OCI-LY1 (cell line): ENCODE measurements around the gene FAN1.
A peak's percentile ranks its signal among the peaks of the same experiment; 100 is the strongest.

Experiments
- H2AFZ ChIP-seq: fragments of 200-600 bp; sonication (generic), shearing (Covaris generic); 2 replicates; pipeline ENCODE4 v1.6.0; 2014; ENCODE audit warnings: antibody characterized with exemption, mild to moderate bottlenecking, low read length
- H3F3A ChIP-seq: fragments of 200-600 bp; sonication (generic), shearing (Covaris generic); 2 replicates; pipeline ENCODE4 v1.6.0; 2014; ENCODE audit warnings: mild to moderate bottlenecking, antibody characterized with exemption, low read length, moderate library complexity; ENCODE audit not compliant: insufficient read depth
- H3K27ac ChIP-seq: fragments of 200-600 bp; sonication (generic); 2 replicates; pipeline ENCODE4 v1.5.1; 2014; ENCODE audit warnings: low read length, mixed run types, mild to moderate bottlenecking, low read depth; ENCODE audit not compliant: poor library complexity, severe bottlenecking
- H3K27me3 ChIP-seq: fragments of 200-600 bp; sonication (generic); 2 replicates; pipeline ENCODE4 v1.6.0; 2014; ENCODE audit warnings: antibody characterized with exemption, mild to moderate bottlenecking, low read length, moderate library complexity; ENCODE audit not compliant: insufficient read depth
- H3K36me3 ChIP-seq: fragments of 200-600 bp; sonication (generic); 2 replicates; pipeline ENCODE4 v1.6.1; 2014; ENCODE audit warnings: mild to moderate bottlenecking, antibody characterized with exemption, low read length, moderate library complexity, mixed read lengths; ENCODE audit not compliant: insufficient read depth
- H3K4me1 ChIP-seq: fragments of 200-600 bp; sonication (generic); 2 replicates; pipeline ENCODE4 v1.5.1; 2014; ENCODE audit warnings: mild to moderate bottlenecking, low read length, moderate library complexity; ENCODE audit not compliant: insufficient read depth, severe bottlenecking
- H3K4me2 ChIP-seq: fragments of 200-600 bp; sonication (generic), shearing (Covaris generic); 2 replicates; pipeline ENCODE4 v1.6.1; 2014; ENCODE audit warnings: low read length
- H3K4me3 ChIP-seq: fragments of 200-600 bp; sonication (generic); 2 replicates; pipeline ENCODE4 v1.5.1; 2014; ENCODE audit warnings: low read length, low read depth, mild to moderate bottlenecking, mixed read lengths; ENCODE audit not compliant: poor library complexity, severe bottlenecking
- H3K79me2 ChIP-seq: fragments of 200-600 bp; shearing (Covaris generic); 2 replicates; pipeline ENCODE4 v1.6.1; 2016; ENCODE audit warnings: mixed run types, low read length, mixed read lengths; ENCODE audit not compliant: insufficient read depth
- H3K9ac ChIP-seq: fragments of 200-600 bp; sonication (generic), shearing (Covaris generic); 2 replicates; pipeline ENCODE4 v1.6.1; 2014; ENCODE audit warnings: mild to moderate bottlenecking, low read length, mixed read lengths
- H3K9me2 ChIP-seq: fragments of 200-600 bp; sonication (generic), shearing (Covaris generic); 2 replicates; pipeline ENCODE4 v1.6.1; 2014; ENCODE audit warnings: low read depth, mild to moderate bottlenecking, low read length, mixed read lengths
- H3K9me3 ChIP-seq: fragments of 200-600 bp; shearing (Covaris generic); 2 replicates; pipeline ENCODE4 v1.6.1; 2014; ENCODE audit warnings: low read length, mixed read lengths
- H4K20me1 ChIP-seq: fragments of 200-600 bp; sonication (generic), shearing (Covaris generic); 2 replicates; pipeline ENCODE4 v1.6.0; 2016; ENCODE audit warnings: mild to moderate bottlenecking, low read length; ENCODE audit not compliant: insufficient read depth
- EZH2 ChIP-seq: fragments of 200-600 bp; sonication (generic), shearing (Covaris generic); IDR thresholded peaks from 2 replicates; pipeline ENCODE4 v1.8.0; 2017; ENCODE audit warnings: borderline replicate concordance, mixed run types, mild to moderate bottlenecking, antibody characterized with exemption, low read length, moderate library complexity, mixed read lengths
- TF ChIP-seq, protein P1 (sequence below): fragments of 200-600 bp; sonication (generic), shearing (Covaris generic); IDR thresholded peaks from 2 replicates; pipeline ENCODE4 v1.5.1; 2017; ENCODE audit warnings: mild to moderate bottlenecking, antibody characterized with exemption, low read length, moderate library complexity, mixed read lengths

Gene FAN1

DNA sequence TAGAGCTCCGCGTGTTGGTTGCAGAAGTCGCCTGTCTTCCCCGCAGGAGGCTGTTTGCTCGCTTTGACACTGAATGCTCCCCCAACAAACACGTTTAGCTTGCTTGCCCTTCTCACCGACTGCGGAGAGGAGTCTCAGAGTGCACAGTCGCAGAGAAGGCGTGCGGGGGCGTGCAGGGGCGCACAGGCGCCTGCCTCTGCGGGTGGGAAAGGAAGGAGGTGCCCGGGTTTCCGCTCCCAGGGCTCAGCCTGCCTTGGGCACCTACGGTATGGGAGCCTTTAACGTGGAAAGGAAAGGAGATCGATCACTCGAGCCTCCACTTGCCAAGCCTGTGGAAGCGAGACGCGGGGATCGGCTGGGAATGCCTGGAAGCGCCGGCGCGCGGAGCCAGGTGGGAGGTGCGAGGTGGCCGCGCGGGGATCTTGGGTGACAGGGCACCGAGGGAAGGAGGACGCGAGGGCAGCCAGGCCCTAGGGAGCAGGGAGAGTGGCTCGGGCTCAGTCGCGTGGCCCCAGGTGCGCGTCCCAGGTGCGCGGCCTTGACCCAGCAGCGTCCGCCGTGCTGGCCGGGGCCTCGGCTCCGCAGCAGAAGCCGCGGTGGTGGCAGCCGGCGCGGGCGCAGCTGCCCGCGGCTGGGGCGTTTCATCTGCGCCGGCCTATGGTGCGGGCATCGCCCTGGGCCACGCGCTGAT is at the start of gene FAN1:
Gene FAN1 (plus strand): TSS at position 419 of the 691 bp plus-strand sequence. CDS start 749 bp downstream, outside the sequence.
- Histone ChIP-seq H3K4me1 (peaks cover 46% of the 10 kb centered on the region), H3K9me2 (no peaks in the 10 kb centered on the region), H3F3A (no peaks in the 10 kb centered on the region), H3K4me3 (peak within 1 kb of the TSS; percentile 69), H3K9ac (peak within 1 kb of the TSS; percentile 68), H3K4me2 (peak within 1 kb of the TSS; percentile 63), H3K9me3 (no peaks in the 10 kb centered on the region), H3K36me3 (peaks cover 5% of the 10 kb centered on the region; the same call in 1 of the 2 replicates), H4K20me1 (no peaks in the 10 kb centered on the region), H3K27ac (peak within 1 kb of the TSS; percentile 72), H3K79me2 (no peaks in the 10 kb centered on the region), H3K27me3 (no peaks in the 10 kb centered on the region), H2AFZ (0 out of 2 replicates have a peak within 1 kb of the TSS, but pooled peaks have one; percentile 0)
- TF ChIP-seq, protein P1, sequence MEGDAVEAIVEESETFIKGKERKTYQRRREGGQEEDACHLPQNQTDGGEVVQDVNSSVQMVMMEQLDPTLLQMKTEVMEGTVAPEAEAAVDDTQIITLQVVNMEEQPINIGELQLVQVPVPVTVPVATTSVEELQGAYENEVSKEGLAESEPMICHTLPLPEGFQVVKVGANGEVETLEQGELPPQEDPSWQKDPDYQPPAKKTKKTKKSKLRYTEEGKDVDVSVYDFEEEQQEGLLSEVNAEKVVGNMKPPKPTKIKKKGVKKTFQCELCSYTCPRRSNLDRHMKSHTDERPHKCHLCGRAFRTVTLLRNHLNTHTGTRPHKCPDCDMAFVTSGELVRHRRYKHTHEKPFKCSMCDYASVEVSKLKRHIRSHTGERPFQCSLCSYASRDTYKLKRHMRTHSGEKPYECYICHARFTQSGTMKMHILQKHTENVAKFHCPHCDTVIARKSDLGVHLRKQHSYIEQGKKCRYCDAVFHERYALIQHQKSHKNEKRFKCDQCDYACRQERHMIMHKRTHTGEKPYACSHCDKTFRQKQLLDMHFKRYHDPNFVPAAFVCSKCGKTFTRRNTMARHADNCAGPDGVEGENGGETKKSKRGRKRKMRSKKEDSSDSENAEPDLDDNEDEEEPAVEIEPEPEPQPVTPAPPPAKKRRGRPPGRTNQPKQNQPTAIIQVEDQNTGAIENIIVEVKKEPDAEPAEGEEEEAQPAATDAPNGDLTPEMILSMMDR, result peak; percentile 45
- TF ChIP-seq EZH2, result no peak

DNA sequence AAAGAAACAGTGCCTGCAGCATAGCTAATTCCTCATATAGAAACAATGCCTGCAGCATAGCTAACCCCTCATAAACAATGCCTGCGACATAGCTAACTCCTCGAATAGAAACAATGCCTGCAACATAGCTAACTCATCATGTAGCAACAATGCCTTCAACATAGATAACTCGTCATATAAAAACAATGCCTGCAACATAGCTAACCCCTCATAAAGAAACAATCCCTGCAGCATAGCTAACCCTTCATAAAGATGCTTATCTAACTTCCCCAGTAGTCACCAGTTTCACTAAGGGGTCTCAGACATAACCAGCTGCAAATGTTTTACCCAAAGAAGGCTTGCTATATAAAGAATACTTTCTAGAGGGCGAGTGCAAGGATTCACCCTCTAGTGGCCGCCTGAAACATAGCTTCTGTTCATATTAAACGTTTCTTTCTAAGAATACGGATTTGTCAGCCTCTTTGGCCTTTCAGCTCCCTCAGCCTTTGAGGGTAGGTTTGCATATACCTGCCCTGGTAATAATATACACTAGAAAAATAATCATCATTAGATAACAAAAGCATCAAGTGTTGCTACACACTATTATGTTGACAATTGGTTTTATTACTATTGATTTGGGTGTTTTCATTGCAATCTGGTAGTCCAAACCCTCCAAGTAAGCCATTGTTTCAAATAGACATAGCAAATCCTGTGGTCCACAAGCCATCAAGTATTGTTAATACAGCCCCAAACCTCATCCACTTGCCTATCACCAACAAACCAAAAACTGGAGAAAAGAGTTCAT is 44.4 kb upstream of the FAN1 start:
- Histone ChIP-seq H3F3A (no peaks in the 10 kb centered on the region), H3K4me2 (no peak overlapping the region), H3K36me3 (no peaks in the 10 kb centered on the region), H3K4me1 (no peaks in the 10 kb centered on the region), H4K20me1 (no peaks in the 10 kb centered on the region), H2AFZ (no peak overlapping the region), H3K27ac (no peak overlapping the region), H3K9me2 (no peaks in the 10 kb centered on the region), H3K27me3 (no peaks in the 10 kb centered on the region), H3K79me2 (no peaks in the 10 kb centered on the region), H3K9me3 (no peaks in the 10 kb centered on the region), H3K4me3 (no peak overlapping the region), H3K9ac (no peak overlapping the region)
- no peak for TF ChIP-seq EZH2
- TF ChIP-seq, protein P1, result peak; percentile 79

DNA sequence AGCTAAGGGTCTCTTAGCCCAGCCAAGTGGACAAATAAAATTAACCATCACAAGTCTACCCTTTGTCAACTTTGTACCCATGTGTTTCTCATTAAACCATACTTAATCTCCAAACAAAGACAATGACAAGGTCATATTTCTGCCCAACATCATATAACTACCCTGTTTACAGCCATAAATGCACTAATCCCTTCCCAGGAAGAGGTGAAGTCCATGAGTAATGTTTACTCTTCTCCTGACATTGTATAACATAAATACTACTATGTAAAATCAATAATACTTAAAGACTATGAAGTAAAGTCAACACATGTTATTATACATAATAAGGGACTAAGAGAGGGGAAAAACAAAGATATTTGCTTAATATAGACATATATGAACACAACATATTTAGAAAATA is 38.5 kb upstream of the FAN1 start:
- TF ChIP-seq, protein P1, result no peak
- TF ChIP-seq EZH2, result no peak
- Histone ChIP-seq H3K36me3 (no peaks in the 10 kb centered on the region), H3K9me2 (no peaks in the 10 kb centered on the region), H2AFZ (no peak overlapping the region), H3K4me3 (no peak overlapping the region), H3F3A (no peaks in the 10 kb centered on the region), H3K79me2 (no peaks in the 10 kb centered on the region), H3K9ac (no peak overlapping the region), H3K9me3 (no peaks in the 10 kb centered on the region), H3K27ac (no peak overlapping the region), H3K4me1 (no peaks in the 10 kb centered on the region), H4K20me1 (no peaks in the 10 kb centered on the region), H3K4me2 (no peak overlapping the region), H3K27me3 (no peaks in the 10 kb centered on the region)
